ENCODE data around the gene MAP2K7.
"Not testable (repeated sequence)": the region's sequence is repeated elsewhere in the genome, so short reads cannot be mapped to it uniquely, and the experiment has no call there.

The MAP2K7 gene

GRCh38 chr19:7930030-7930429 is 26.4 kb downstream of the MAP2K7 start:
- DNase-seq (ENCODE audit: low read depth, low spot score), result not testable (repeated sequence)

DNA sequence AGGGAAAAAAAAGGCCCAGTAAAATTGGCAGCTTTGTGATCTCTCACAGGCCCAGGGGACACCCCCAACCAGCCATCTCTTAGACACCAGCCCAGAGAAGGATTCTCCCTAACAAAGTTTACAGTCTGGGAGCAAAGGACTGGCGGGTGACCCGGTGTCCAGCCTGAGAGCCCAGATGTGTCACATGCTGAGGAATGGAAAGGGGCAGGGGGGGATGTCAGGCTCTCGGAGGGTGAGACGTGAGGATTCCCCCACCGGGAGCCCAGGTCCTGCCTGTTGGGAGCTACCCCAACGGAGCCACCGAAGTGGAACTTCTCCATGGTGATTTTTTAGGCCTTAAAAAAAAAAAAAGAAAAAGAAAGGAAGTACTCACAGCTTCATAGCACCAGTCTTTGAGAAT is 27.1 kb downstream of the MAP2K7 start:
- DNase-seq (ENCODE audit: low read depth, low spot score), result no peak

GRCh38 chr19:7931221-7932061 is 27.8 kb downstream of the MAP2K7 start:
- no peak for DNase-seq (ENCODE audit: low read depth, low spot score)

- no peak for DNase-seq (ENCODE audit: low read depth, low spot score)
These were observed 28.7 kb downstream of the MAP2K7 start for GRCh38 chr19:7932276-7932929.

DNA sequence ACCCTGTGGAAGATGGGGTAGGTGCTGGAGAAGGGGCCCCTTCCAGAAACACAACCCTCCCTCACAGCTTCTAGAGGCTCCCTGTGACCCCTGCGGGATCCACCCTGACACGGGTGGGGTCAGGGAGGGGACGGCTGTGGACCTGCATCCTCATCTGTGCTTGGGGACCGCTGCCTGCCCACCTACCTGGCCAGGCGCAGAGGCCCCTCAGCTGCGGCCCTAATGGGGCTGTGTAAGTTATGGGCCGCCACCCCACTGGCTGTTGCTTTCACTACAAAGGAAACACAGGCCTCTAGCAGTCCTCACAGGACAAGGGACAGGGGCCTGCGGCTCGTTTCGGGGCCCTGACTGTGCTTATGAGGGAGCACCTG is 29.2 kb downstream of the MAP2K7 start:
- no peak for DNase-seq (ENCODE audit: low read depth, low spot score)

DNA sequence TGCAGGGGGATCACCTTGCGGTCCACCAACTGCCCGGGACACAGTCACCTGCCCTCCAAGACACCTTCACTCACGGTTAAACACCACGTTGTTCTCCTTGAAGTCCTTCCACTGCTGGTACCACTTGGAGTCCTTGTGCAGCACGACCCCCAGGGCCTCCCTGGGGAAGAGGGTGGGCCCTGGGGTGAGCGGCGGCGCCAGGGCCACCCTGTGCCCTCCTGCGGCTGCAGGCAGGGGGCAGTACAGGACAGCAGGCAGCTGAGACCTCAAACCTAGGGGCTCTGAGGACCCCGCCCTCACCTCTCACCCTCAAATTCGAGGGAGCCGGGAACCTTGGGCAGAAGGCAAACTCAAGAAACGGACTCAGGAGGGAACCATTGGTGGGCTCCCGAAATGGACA is 29.7 kb downstream of the MAP2K7 start:
- peak; percentile 24 for DNase-seq (ENCODE audit: low read depth, low spot score)

- no peak for DNase-seq (ENCODE audit: low read depth, low spot score)
These were observed 30.4 kb downstream of the MAP2K7 start for GRCh38 chr19:7933828-7934725.

DNA sequence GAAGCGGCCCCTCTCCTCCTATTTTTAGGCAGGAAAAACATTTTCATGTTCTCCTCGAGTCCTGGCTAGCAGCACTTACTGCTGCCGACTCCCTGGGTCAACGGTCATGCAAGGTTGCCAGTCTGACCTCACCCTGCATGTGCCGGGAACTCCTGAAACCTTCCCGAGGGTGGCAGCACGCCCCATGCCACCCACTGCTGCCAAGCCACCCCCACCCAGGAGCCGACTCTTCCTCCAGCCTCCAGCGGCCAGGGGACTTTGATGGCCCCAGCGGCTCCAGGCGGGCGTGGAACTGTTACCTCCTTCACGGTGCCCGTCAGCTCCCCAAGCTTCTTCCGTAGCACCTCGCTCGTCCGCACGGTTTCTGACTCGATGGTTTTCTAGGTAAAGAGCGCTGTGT is 31.1 kb downstream of the MAP2K7 start:
- no peak for DNase-seq (ENCODE audit: low read depth, low spot score)

DNA sequence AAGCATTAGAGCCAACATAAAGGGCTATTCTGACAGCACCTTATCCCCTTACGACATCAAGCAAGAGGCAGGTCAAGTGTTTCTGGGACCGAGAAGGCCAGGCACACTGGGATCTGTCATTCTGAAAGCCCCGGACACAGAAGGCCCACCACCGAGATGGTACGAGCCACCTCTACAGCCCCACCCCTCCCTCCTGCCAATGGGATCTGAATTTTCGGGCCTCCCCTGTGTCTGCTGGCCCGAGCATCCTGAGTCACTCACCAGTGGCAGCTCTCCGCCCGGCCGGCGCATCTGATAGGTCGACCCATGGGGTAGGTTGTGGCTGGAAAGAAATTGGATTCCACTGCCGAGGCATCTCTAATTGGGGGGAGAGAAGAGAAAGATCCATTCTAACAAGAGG is 37.2 kb downstream of the MAP2K7 start:
- no peak for DNase-seq (ENCODE audit: low read depth, low spot score)

DNA sequence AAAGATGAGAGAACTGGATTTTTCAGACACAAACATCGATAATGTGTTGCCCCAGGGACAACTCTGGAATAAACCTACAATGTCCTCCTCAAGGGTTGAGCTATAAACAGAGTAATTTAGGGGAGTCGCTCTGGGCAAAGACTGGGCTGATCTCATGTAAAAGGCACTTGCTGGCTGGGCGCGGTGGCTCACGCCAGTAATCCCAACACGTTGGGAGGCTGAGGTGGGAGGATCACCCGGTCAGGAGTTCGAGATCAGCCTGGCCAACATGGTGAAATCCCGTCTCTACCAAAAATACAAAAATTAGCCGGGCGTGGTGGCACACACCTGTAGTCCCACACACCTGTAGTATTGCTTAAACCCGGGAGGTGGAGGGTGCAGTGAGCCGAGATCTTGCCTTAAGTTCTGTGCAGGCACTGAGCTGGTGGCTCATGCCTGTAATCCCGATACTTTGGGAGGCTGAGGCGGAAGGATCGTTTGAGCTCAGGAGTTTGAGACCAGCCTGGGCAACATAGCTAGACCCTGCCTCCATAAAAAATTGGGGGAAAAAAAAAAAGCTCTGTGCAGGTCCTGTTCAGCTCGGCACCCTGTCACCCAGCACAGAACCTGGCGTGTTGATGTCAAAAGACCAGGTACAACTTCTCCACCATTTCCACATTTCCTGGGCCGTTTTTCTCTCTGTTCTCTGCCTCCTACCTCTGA is 38.4 kb downstream of the MAP2K7 start:
- no peak for DNase-seq (ENCODE audit: low read depth, low spot score)

- DNase-seq (ENCODE audit: low read depth, low spot score), result no peak
These were observed 39.3 kb downstream of the MAP2K7 start for GRCh38 chr19:7942981-7943443.

GRCh38 chr19:7943444-7944176 is 39.9 kb downstream of the MAP2K7 start, which contains the start of gene TIMM44:
Gene TIMM44, minus strand, starts transcription at chr19:7943666. Its CDS starts 15 bp downstream, at chr19:7943651.
- DNase-seq (ENCODE audit: low read depth, low spot score), result peak; percentile 100

DNA sequence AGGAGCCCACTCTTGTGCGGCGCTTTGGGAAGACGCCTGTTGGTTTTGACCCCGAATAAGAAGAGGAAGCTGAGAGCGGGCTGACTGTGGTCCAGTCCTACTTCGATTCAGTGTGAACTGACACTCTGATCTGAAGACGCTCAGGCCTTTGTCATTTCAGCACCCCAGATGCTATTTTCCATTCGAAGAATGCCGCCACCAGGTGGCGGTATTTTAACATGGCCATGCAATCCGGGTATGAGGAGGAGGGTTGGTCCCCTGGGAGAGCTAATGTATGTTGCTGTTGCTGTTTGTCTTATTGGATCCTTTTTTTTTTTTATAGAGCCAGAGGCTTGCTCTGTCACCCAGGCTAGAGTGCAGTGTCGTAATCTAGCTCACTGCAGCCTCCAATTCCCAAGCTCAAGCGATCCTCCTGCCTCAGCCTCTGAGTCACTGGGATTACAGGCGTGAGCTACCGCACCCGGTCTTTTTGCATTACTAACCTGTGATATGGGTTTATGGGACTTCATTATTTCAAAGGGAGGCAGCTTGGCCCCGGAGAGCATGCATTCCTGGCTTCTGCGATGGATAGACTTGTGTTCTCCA is 40.6 kb downstream of the MAP2K7 start:
- DNase-seq (ENCODE audit: low read depth, low spot score), result peak; percentile 95

DNA sequence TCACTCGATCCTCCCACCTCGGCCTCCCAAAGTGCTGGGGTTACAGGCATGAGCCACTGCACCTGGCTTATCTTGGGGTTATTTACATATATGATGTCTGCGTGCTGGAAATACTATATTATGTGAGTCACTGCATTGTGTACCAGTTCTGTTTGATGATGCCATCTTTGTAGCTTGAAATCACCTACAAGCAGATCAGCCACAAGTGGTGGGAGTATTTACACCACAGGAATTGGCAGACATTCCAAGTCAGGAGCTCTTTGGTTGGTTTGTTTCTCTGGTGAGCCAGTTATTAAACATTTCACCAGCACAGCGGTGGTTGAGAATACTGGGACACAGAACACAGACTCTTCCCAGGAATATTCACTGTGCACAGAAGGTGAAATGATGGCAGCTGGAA is 44.3 kb downstream of the MAP2K7 start:
- no peak for DNase-seq (ENCODE audit: low read depth, low spot score)

- no peak for DNase-seq (ENCODE audit: low read depth, low spot score)
These were observed 49.4 kb downstream of the MAP2K7 start for GRCh38 chr19:7953060-7953459.

GRCh38 chr19:7953576-7953975 is 49.9 kb downstream of the MAP2K7 start:
- DNase-seq (ENCODE audit: low read depth, low spot score), result peak; percentile 36

DNA sequence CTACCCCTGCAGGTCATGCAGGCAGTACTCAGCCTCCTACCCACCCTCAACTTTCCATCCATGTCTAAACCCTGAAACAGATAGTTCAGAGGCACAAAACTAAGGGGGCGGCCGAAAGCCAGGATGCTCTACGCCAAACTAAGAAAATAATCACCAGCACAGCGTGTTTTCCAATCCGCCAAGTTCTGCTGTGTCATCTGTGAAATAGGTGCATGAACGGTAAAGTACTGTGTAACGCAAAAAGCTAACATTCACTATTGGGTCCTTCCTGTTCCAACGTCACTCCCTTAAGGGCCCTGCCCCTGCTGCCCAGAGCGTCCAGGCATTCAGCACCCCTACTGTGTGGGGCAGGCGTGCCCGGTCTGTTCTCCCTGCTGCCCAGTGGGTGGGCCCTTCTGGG is 52.0 kb downstream of the MAP2K7 start:
- DNase-seq (ENCODE audit: low read depth, low spot score), result no peak

- no peak for DNase-seq (ENCODE audit: low read depth, low spot score)
These were observed 55.5 kb downstream of the MAP2K7 start for GRCh38 chr19:7959211-7959610.

DNA sequence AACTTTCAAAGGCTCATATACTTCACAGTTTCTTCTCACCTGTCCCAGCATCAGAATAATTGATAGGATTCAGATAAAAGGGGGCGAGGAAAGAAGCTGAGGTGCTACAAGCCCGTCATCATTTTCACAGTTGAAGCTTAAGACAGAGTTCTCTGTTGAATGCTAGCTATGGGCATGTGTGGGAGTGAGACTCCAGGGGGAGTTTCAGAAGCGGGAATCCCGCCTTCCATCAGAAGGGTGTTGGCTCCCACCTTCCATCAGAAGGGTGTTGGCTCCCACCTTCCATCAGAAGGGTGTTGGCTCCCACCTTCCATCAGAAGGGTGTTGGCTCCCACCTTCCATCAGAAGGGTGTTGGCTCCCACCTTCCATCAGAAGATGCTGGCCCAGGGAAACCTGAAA is 57.4 kb downstream of the MAP2K7 start:
- DNase-seq (ENCODE audit: low read depth, low spot score), result not testable (repeated sequence)

DNA sequence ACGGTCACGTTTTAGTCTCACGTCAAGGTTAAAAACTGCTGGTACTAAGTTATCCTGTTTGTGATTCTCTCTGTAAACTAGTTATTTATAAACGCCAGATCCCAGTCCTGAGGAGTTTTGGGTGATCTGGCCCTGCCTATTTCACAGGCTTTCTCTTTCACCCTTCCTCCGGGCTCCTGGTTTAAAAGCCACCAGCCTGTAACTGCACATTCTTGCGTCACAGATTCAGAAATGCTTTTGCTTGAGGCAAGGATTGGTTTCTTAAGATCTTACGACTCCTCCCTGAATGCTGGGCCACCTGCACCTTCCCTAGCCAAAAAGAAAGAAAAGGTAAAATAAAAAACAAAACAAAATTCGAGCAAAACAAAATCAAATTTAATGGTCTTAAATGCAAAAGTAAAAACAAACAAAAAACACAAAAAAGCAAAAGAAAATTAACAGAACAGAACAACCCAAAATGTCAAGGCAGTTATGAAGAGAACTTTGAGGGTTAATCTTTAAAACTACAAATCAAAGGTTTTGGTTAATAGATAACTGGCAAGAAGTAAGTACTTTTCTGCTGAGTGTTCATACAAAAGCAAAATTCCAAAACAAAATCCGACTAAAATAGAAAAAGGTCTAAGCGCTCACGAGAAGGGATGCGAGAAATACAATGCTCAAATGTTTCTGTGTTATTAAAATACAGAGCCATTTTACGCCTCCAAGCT is 58.4 kb downstream of the MAP2K7 start:
- no peak for DNase-seq (ENCODE audit: low read depth, low spot score)
